HepG2 (cell line): ENCODE data around the gene SMAD2.

Experiments used
- SKIL ChIP-seq: sonication (generic); formaldehyde crosslinking; IDR thresholded peaks from 2 replicates; pipeline ENCODE4 v1.8.0; 2022; ENCODE audit warnings: missing genetic modification reagents, mild to moderate bottlenecking, moderate library complexity, borderline replicate concordance
- YY1 ChIP-seq: IDR thresholded peaks from 2 replicates; pipeline ENCODE4 v1.6.1; 2011; ENCODE audit warnings: low read length, low read depth, moderate library complexity, mild to moderate bottlenecking; ENCODE audit not compliant: insufficient read depth, insufficient replicate concordance

DNA sequence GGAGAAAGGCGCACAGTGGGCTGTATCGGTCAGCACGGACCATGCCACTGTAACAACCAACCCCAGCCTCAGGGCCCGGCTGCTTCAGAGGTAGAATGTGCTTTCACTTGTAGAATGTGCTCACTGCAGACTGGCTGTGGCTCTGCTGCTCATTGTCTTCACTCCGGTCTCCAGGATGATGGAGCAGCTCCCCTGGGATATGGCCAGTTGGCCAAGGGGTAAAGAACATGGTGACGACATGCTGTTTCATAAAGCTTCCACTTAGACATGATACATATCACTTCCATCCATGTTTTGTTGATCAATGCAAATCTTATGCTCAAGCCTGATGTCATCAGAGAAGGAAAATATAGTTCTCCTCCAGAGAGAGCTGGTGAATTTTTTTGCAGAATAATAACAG lies 127.7 kb downstream of the SMAD2 start:
- no peak for TF ChIP-seq SKIL (CRISPR knock-in tag)
- TF ChIP-seq YY1: no peak
